ENCODE results near the gene RBMS2.

The RBMS2 gene

GRCh38 chr12:56522411-56523193 is 982 bp downstream of the RBMS2 start:
- TF ChIP-seq, protein P1, sequence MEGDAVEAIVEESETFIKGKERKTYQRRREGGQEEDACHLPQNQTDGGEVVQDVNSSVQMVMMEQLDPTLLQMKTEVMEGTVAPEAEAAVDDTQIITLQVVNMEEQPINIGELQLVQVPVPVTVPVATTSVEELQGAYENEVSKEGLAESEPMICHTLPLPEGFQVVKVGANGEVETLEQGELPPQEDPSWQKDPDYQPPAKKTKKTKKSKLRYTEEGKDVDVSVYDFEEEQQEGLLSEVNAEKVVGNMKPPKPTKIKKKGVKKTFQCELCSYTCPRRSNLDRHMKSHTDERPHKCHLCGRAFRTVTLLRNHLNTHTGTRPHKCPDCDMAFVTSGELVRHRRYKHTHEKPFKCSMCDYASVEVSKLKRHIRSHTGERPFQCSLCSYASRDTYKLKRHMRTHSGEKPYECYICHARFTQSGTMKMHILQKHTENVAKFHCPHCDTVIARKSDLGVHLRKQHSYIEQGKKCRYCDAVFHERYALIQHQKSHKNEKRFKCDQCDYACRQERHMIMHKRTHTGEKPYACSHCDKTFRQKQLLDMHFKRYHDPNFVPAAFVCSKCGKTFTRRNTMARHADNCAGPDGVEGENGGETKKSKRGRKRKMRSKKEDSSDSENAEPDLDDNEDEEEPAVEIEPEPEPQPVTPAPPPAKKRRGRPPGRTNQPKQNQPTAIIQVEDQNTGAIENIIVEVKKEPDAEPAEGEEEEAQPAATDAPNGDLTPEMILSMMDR (IDR thresholded peaks at IDR 0.05), result no peak
- no peak for DNase-seq (ENCODE audit: low spot score)
- Histone ChIP-seq H3K4me3 (peak overlapping the region; percentile 75), H3K27ac (peak overlapping the region; percentile 78 to 86)

DNA sequence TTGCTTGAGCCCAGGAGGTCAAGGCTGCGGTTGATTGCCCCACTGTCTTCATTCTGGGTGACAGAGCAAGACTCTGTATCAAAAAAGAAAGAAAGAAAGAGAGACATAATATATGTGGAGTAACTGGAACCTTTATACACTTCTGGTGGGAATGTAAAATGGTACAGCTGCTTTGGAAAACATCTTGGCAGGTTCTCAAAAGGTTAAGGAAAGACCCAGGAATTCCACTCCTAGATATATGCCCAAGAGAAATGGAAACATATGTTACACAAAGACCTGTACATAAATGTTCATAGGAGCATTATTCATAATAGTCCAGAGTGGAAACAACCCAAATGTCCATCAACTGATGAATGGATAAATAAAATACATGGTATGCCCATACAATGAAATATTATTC is 7.2 kb downstream of the RBMS2 start:
- DNase-seq (ENCODE audit: low spot score), result no peak

DNA sequence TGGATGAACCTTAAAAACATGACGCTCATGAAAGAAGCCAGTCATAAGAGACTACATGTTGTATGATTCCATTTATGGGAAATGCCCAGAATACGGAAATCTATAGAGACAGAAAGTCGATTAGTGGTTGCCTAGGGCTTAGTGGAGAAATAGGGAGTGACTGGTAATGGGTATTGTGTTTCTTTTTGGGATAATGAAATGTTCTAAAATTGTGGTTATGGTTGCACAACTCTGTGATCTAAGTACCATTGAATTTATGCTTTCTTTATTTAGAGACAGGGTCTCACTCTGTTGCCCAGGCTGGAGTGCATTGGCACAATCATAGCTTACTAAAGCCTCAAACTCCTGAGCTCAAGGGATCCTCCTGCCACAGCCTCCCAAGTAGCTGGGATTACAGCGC is 8.0 kb downstream of the RBMS2 start:
- TF ChIP-seq, protein P1 (IDR thresholded peaks at IDR 0.05), result no peak
- Histone ChIP-seq H3K4me3 (no peak overlapping the region), H3K27ac (no peak overlapping the region)
- DNase-seq (ENCODE audit: low spot score), result no peak

More for the DNA sequence above, 7.2 kb downstream of the RBMS2 start:
- H3K27ac ChIP-seq, result no peak overlapping the region
- no peak overlapping the region for H3K4me3 ChIP-seq
- TF ChIP-seq, protein P1 (IDR thresholded peaks at IDR 0.05), result no peak

GRCh38 chr12:56530390-56531055 is 8.9 kb downstream of the RBMS2 start:
- no peak overlapping the region for H3K27ac ChIP-seq
- H3K4me3 ChIP-seq, result no peak overlapping the region
- DNase-seq (ENCODE audit: low spot score), result no peak
- TF ChIP-seq, protein P1 (IDR thresholded peaks at IDR 0.05), result no peak

DNA sequence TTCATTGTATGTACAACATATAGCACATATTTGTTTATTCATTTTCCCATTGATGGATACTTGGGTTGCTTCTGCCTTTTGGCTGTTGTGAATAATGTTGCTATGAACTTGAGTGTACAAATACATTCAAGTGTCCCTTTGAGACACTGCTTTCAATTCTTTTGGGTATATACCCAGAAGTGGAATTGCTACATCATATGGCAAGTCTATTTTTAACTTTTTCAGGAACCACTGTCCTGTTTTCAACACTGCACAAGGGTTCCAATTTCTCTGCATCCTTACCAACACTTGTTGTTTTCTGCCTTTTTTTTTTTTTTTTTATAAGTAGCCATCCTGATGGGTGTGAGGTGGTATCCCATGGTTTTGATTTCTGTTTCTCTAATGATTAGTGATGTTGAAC is 15.9 kb downstream of the RBMS2 start:
- Histone ChIP-seq H3K4me3 (no peak overlapping the region), H3K27ac (no peak overlapping the region)
- TF ChIP-seq, protein P1 (IDR thresholded peaks at IDR 0.05), result no peak
- DNase-seq (ENCODE audit: low spot score), result no peak

GRCh38 chr12:56541631-56542030 is 20.0 kb downstream of the RBMS2 start:
- DNase-seq (ENCODE audit: low spot score), result no peak

More at GRCh38 chr12:56541631-56542030, 20.0 kb downstream of the RBMS2 start:
- TF ChIP-seq, protein P1 (IDR thresholded peaks at IDR 0.05), result no peak
- no peak overlapping the region for H3K4me3 ChIP-seq
- H3K27ac ChIP-seq, result no peak overlapping the region
